ENCODE data around the gene TEX30. TPM values are rescaled to one million over a fixed set of nuclear protein-coding genes. Genes with fewer than 3 reads are reported as not detected.

The TEX30 gene
- total RNA-seq, 3 donors from 2014 or later, result 2.1 to 5.7 (median 3.7) TPM

- ATAC-seq, result no peak
- intact Hi-C loops (cut with DNase I, micrococcal nuclease), result no loop called here
- no peaks in the 10 kb centered on the region for H3K36me3 ChIP-seq (ENCODE audit: low read depth)
- no peak overlapping the region for H3K4me3 ChIP-seq
- DNase-seq, result no peak
- no peak for TF ChIP-seq CTCF (IDR thresholded peaks at IDR 0.05)
- no peaks in the 10 kb centered on the region for H3K9me3 ChIP-seq
- peaks cover 5% of the 10 kb centered on the region for H3K4me1 ChIP-seq (ENCODE audit: low read depth)
Measured at GRCh38 chr13:102777736-102778135, 4.2 kb upstream of the TEX30 start.

- DNase-seq, result no peak
- no peak for TF ChIP-seq CTCF (IDR thresholded peaks at IDR 0.05)
- H3K9me3 ChIP-seq, result no peaks in the 10 kb centered on the region
- no peak for ATAC-seq
- H3K36me3 ChIP-seq (ENCODE audit: low read depth), result no peaks in the 10 kb centered on the region
- peaks cover 8% of the 10 kb centered on the region for H3K4me1 ChIP-seq (ENCODE audit: low read depth)
- intact Hi-C loops (cut with DNase I, micrococcal nuclease), result no loop called here
- no peak overlapping the region for H3K4me3 ChIP-seq
Measured at GRCh38 chr13:102776271-102776670, 2.7 kb upstream of the TEX30 start.

GRCh38 chr13:102774591-102775520, 1.3 kb upstream of the TEX30 start:
- no peaks in the 10 kb centered on the region for H3K36me3 ChIP-seq (ENCODE audit: low read depth)
- intact Hi-C loops (cut with DNase I, micrococcal nuclease), result no loop called here
- no peak overlapping the region for H3K4me3 ChIP-seq
- ATAC-seq (no peak), DNase-seq (no peak)
- H3K9me3 ChIP-seq, result no peaks in the 10 kb centered on the region
- TF ChIP-seq CTCF (IDR thresholded peaks at IDR 0.05), result no peak
- H3K4me1 ChIP-seq (ENCODE audit: low read depth), result peaks cover 8% of the 10 kb centered on the region

GRCh38 chr13:102774214-102774568, 605 bp upstream of the TEX30 start:
- DNase-seq (peak in 1 of 3 donors; percentile 57), ATAC-seq (no peak)
- H3K36me3 ChIP-seq (ENCODE audit: low read depth), result no peaks in the 10 kb centered on the region
- H3K9me3 ChIP-seq, result no peaks in the 10 kb centered on the region
- no peak for TF ChIP-seq CTCF (IDR thresholded peaks at IDR 0.05)
- intact Hi-C loops (cut with DNase I, micrococcal nuclease), result no loop called here
- no peak overlapping the region for H3K4me3 ChIP-seq
- peaks cover 8% of the 10 kb centered on the region for H3K4me1 ChIP-seq (ENCODE audit: low read depth)

GRCh38 chr13:102772042-102772425, 1.6 kb downstream of the TEX30 start:
- no peak for TF ChIP-seq CTCF (IDR thresholded peaks at IDR 0.05)
- ATAC-seq, result no peak
- Histone ChIP-seq H3K36me3 (ENCODE audit: low read depth) (no peaks in the 10 kb centered on the region), H3K4me1 (ENCODE audit: low read depth) (peaks cover 8% of the 10 kb centered on the region), H3K4me3 (no peak overlapping the region), H3K9me3 (no peaks in the 10 kb centered on the region)
- DNase-seq, result no peak
- intact Hi-C loops (cut with DNase I, micrococcal nuclease), result no loop called here
